Inflammatory macrophage (primary cell): ENCODE measurements around the gene ASB4.
A peak's percentile ranks its signal among the peaks of the same experiment; 100 is the strongest.
"Not testable (repeated sequence)": the region's sequence is repeated elsewhere in the genome, so short reads cannot be mapped to it uniquely, and the experiment has no call there.

Source experiments
- DNase-seq, 2 donors: peaks; one replicate each; pipeline ENCODE4 v3.0.0-alpha.2; 2020 to 2022

The ASB4 gene

GRCh38 chr7:95478272-95479037, 7.3 kb upstream of the ASB4 start:
- DNase-seq, result no peak

GRCh38 chr7:95479992-95480624, 5.6 kb upstream of the ASB4 start:
- DNase-seq, result no peak

GRCh38 chr7:95481271-95482165, 4.2 kb upstream of the ASB4 start:
- no peak for DNase-seq

GRCh38 chr7:95482424-95482823, 3.3 kb upstream of the ASB4 start:
- no peak for DNase-seq

GRCh38 chr7:95490231-95490762, 4.6 kb downstream of the ASB4 start:
- no peak for DNase-seq

GRCh38 chr7:95491201-95491600, 5.5 kb downstream of the ASB4 start:
- no peak for DNase-seq

- no peak for DNase-seq
These were observed 6.0 kb downstream of the ASB4 start for GRCh38 chr7:95491634-95492314.

GRCh38 chr7:95493247-95493646, 7.5 kb downstream of the ASB4 start:
- DNase-seq, result no peak

- no peak for DNase-seq
These were observed 8.1 kb downstream of the ASB4 start for GRCh38 chr7:95493844-95494243.

- no peak for DNase-seq
These were observed 15.6 kb downstream of the ASB4 start for GRCh38 chr7:95501261-95501832.

GRCh38 chr7:95502403-95502802, 16.7 kb downstream of the ASB4 start:
- DNase-seq, result no peak

- no peak for DNase-seq
These were observed 17.8 kb downstream of the ASB4 start for GRCh38 chr7:95503271-95504131.

GRCh38 chr7:95504132-95504588, 18.4 kb downstream of the ASB4 start:
- not testable (repeated sequence) for DNase-seq

GRCh38 chr7:95508780-95509179, 23.0 kb downstream of the ASB4 start:
- DNase-seq, result no peak

GRCh38 chr7:95509199-95509598, 23.5 kb downstream of the ASB4 start:
- no peak for DNase-seq

- peak; percentile 86 for DNase-seq
These were observed 26.0 kb downstream of the ASB4 start for GRCh38 chr7:95511716-95512260.

- no peak for DNase-seq
These were observed 31.7 kb downstream of the ASB4 start for GRCh38 chr7:95517458-95517857.

GRCh38 chr7:95517870-95518269, 32.1 kb downstream of the ASB4 start:
- DNase-seq, result no peak

- no peak for DNase-seq
These were observed 34.4 kb downstream of the ASB4 start for GRCh38 chr7:95520136-95520535.

GRCh38 chr7:95525503-95525902, 39.8 kb downstream of the ASB4 start:
- peak in 1 of 2 donors; percentile 4 for DNase-seq
